Spleen (tissue), 11 donors: ENCODE measurements around the gene ARL2BP. TPM values are rescaled to one million over a fixed set of nuclear protein-coding genes. Genes with fewer than 3 reads are reported as not detected.

ENCODE experiments used
- DNase-seq: peaks from one replicate; pipeline ENCODE4 v3.0.0-alpha.2; 2020
- H3K27ac ChIP-seq, 8 donors: fragments of 200-600 bp; sonication (generic) in 7 of 8; 1 replicate in 4 of 8; 2 replicates in 4 of 8; pipeline versions ENCODE4 v1.5.0 to v1.8.0; 2016 to 2021; ENCODE audit warnings: inconsistent platforms in 4 of 8, mild to moderate bottlenecking in 4 of 8, moderate library complexity in 1 of 8
- H3K27me3 ChIP-seq, 7 donors: fragments of 200-600 bp; sonication (generic) in 6 of 7; replicated peaks in 1 of 7; 1 replicate in 4 of 7; 2 replicates in 3 of 7; pipeline versions ENCODE4 v1.5.0 to v1.8.0; 2016 to 2021; ENCODE audit warnings: inconsistent platforms in 3 of 7, mild to moderate bottlenecking in 1 of 7
- H3K36me3 ChIP-seq, 6 donors: fragments of 200-600 bp; sonication (generic) in 5 of 6; 1 replicate in 4 of 6; 2 replicates in 2 of 6; pipeline versions ENCODE4 v1.5.0 to v1.8.0; 2016 to 2021; ENCODE audit warnings: inconsistent platforms in 2 of 6
- H3K4me1 ChIP-seq, 6 donors: fragments of 200-600 bp; sonication (generic) in 5 of 6; 1 replicate in 3 of 6; 2 replicates in 3 of 6; pipeline versions ENCODE4 v1.5.0 to v1.8.0; 2016 to 2021; ENCODE audit warnings: inconsistent platforms in 3 of 6
- H3K4me3 ChIP-seq, 8 donors: fragments of 200-600 bp; sonication (generic) in 7 of 8; 1 replicate in 4 of 8; 2 replicates in 4 of 8; pipeline versions ENCODE4 v1.5.0 to v1.8.0; 2016 to 2021; ENCODE audit warnings: inconsistent platforms in 4 of 8, mild to moderate bottlenecking in 4 of 8, moderate library complexity in 2 of 8
- H3K9me3 ChIP-seq, 8 donors: fragments of 200-600 bp; sonication (generic) in 7 of 8; 1 replicate in 4 of 8; 2 replicates in 4 of 8; pipeline versions ENCODE4 v1.5.0 to v1.8.0; 2016 to 2021; ENCODE audit warnings: inconsistent platforms in 4 of 8
- POLR2A ChIP-seq, 3 donors: fragments of 450-650 bp; IDR thresholded peaks; one replicate each; pipeline ENCODE4 v1.5.1; 2017; ENCODE audit warnings: antibody characterized with exemption in 3 of 3, mild to moderate bottlenecking in 1 of 3
- POLR2AphosphoS5 ChIP-seq, 3 donors: sonication (generic); formaldehyde crosslinking; IDR thresholded peaks; one replicate each; pipeline ENCODE4 v1.5.1; 2017; ENCODE audit warnings: antibody characterized with exemption in 3 of 3
- WGBS, 5 donors: extraction: QIAGEN DNeasy Blood & Tissue Kit in 3 of 5; methylation state at CpG; one replicate each; pipeline versions ENCODE4 v1.1.5 to v1.1.7; 2013 to 2018; 5-methylcytosine and 5-hydroxymethylcytosine counted together
- intact Hi-C: fragments of 100-400 bp; cut with DNase I; formaldehyde crosslinking; loops from one replicate; pipeline ENCODE4 v1.15.0; 2023; ENCODE audit warnings: low total_unique reads
- polyA plus RNA-seq, 3 donors: library from polyadenylated mRNA; stranded (reverse); fragments of 200-250 nt; gene quantifications; one replicate each; pipeline ENCODE4 v1.2.1, GENCODE V29; 2013
- total RNA-seq, 7 donors: library from RNA; depleted of rRNA in 3 of 7; stranded (reverse); fragments of >200 nt in 3 of 7; fragmentation: NEBNext Ultra II Directional in 4 of 7; extraction: Animal tissue kit (Norgen Biotek cat#: 25700) in 4 of 7; gene quantifications; one replicate each; pipeline versions ENCODE4 v1.1.0 to v1.2.1, GENCODE V29; 2016 to 2021
- TF ChIP-seq, protein P1 (sequence below), 11 experiments: fragments of 200-600 bp in 7 of 11; fragments of 450-650 bp in 4 of 11; sonication (generic) in 4 of 11; IDR thresholded peaks in 8 of 11; conservative IDR thresholded peaks in 3 of 11; 1 replicate in 7 of 11; 2 replicates in 4 of 11; pipeline versions ENCODE4 v1.4.0 to v1.8.0; 2016 to 2021; ENCODE audit warnings: antibody characterized with exemption in 11 of 11, inconsistent platforms in 4 of 11, mild to moderate bottlenecking in 1 of 11
- donor health status: healthy with polysubstance abuse.
- donor health status: DM: no; HTN: no; CAD: no; lungs with moderate emphysema.
- donor health status: DM: no; HTN: no; CAD: no.
- donor health status: Bipolar disorder and iron deficiency.
- donor health status: healthy.
- donor health status: DM: no; HTN: no; CAD: no.
- donor health status: DM: yes; HTN: yes; CAD: no.

Gene ARL2BP
- total and polyA plus RNA-seq, 10 donors: 30.1 to 84.6 (median 61.1) TPM

DNA sequence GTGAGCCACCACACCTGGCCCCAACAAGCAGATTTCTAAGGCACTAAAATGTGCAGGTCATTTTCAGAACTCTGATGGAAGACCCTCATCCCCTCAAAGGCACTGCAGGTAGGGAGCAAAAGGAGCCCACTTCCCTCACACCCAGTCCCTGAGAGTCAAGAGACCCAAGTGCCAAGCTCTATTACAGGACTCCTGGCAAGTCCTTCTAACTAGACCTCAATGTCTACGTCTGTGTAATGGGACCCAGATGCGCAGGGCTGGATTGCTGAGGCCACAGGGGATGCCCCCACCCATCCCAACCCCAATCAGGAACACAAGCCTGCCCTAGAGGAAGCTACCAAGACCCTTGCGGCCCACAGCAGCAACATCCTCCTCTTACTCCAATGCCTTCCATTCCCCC lies 36.7 kb downstream of the ARL2BP start:
- peaks cover 0 to 42% (median 20%) of the 10 kb centered on the region in 7 donors for H3K27me3 ChIP-seq
- H3K9me3 ChIP-seq: no peaks in the 10 kb centered on the region
- no peak for DNase-seq
- no peaks in the 10 kb centered on the region for H3K36me3 ChIP-seq
- H3K4me1 ChIP-seq: peaks cover 9 to 75% (median 38%) of the 10 kb centered on the region in 6 donors
- H3K27ac ChIP-seq: peak overlapping the region in 3 of 8 donors; percentile 14 to 72 (median 65)
- intact Hi-C loops: no loop called here
- no peak overlapping the region for H3K4me3 ChIP-seq
- TF ChIP-seq, protein P1, sequence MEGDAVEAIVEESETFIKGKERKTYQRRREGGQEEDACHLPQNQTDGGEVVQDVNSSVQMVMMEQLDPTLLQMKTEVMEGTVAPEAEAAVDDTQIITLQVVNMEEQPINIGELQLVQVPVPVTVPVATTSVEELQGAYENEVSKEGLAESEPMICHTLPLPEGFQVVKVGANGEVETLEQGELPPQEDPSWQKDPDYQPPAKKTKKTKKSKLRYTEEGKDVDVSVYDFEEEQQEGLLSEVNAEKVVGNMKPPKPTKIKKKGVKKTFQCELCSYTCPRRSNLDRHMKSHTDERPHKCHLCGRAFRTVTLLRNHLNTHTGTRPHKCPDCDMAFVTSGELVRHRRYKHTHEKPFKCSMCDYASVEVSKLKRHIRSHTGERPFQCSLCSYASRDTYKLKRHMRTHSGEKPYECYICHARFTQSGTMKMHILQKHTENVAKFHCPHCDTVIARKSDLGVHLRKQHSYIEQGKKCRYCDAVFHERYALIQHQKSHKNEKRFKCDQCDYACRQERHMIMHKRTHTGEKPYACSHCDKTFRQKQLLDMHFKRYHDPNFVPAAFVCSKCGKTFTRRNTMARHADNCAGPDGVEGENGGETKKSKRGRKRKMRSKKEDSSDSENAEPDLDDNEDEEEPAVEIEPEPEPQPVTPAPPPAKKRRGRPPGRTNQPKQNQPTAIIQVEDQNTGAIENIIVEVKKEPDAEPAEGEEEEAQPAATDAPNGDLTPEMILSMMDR (IDR thresholded peaks at IDR 0.05 in 8 of 11, conservative IDR thresholded peaks at IDR 0.05 in 3 of 11): no peak
- TF ChIP-seq POLR2A (IDR thresholded peaks at IDR 0.05) (no peak), POLR2AphosphoS5 (IDR thresholded peaks at IDR 0.05) (no peak)
- whole genome bisulfite sequencing, 5 donors: 90 to 97% (median 92%) methylated on average over 3 of the region's 3 CpGs

DNA sequence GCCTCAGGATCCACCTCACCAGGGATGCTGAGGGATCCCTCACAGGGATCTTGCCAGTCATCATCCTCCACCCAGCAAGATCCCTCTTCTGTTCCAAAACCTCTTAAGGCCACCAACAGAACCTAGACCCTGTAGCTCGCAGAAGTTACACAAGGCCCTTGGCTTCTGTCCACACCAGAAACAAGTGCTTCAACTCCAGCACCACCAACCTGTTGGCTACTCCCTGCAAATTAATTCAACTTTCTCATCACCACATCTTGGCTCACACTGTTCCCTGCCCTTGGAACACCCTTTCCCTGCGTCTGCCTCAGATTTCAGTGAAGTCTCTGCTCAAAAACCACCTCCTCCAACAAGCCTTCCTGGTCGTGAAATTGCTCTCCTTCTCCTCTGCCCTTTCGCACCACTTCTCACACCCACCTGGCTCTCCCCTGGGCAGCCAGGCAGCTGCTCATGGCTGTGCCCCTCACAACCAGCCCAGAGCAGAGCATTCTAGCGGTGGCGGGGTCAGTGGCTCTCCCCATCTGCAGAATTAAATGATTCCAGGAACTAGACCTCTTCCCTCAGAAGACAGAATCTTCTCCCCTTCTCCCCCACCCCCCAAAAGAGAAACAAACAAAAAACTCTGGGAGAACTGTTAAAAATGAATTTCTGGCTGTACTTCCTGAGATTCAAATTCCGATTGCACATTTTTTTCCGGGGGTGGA lies 37.6 kb downstream of the ARL2BP start:
- no peaks in the 10 kb centered on the region for H3K9me3 ChIP-seq
- H3K27me3 ChIP-seq: peaks cover 0 to 42% (median 20%) of the 10 kb centered on the region in 7 donors
- H3K36me3 ChIP-seq: no peaks in the 10 kb centered on the region
- TF ChIP-seq, protein P1 (IDR thresholded peaks at IDR 0.05 in 8 of 11, conservative IDR thresholded peaks at IDR 0.05 in 3 of 11): no peak
- TF ChIP-seq POLR2AphosphoS5 (IDR thresholded peaks at IDR 0.05): no peak
- no peak for TF ChIP-seq POLR2A (IDR thresholded peaks at IDR 0.05)
- H3K4me3 ChIP-seq: peak overlapping the region in 5 of 8 donors; percentile 59 to 74 (median 69)
- DNase-seq: no peak
- intact Hi-C loops: no loop called here
- whole genome bisulfite sequencing, 5 donors: 65 to 83% (median 69%) methylated on average over 8 of the region's 8 CpGs
- peaks cover 6 to 66% (median 30%) of the 10 kb centered on the region in 6 donors for H3K4me1 ChIP-seq
- peak overlapping the region in 7 of 8 donors; percentile 22 to 71 (median 64) for H3K27ac ChIP-seq

DNA sequence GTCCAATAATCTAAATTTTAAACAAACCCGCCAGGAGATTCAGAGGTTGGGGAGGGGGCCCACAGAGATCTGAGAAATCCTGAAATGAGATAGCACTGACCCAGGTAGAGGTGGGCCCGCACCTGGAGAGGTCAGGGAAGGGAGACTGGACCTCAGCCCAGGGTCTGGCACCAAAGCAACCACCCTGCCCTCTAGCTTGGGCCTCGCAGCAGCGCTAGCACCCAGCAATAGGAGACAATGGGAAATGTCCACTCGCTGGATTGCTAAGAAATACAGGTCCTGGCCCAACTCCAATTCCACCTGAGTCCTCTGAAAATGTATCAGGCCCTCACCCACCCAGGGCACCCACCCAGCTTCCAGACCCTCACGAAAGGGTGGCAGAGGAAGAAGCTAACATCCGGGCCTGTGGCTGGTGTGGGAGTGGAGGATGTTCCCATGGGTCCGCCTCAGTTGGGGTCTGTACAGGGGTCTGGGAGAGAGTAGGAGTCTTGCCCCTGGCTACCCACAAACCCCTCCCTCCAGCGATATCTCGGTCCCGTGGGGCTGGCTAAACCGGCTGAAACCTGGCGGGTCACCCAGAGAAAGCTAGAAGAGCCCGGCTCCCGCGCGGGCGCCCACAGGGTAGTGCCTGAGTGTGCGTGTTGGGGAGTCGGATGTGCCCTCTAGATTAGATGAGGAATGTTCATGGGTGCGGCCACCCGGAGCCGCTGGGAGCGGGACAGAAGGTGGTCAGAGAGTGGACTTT lies 38.3 kb downstream of the ARL2BP start:
- H3K36me3 ChIP-seq: no peaks in the 10 kb centered on the region
- intact Hi-C loops: no loop called here
- peak overlapping the region in 7 of 8 donors; percentile 22 to 71 (median 64) for H3K27ac ChIP-seq
- peaks cover 0 to 42% (median 20%) of the 10 kb centered on the region in 7 donors for H3K27me3 ChIP-seq
- peaks cover 4 to 59% (median 23%) of the 10 kb centered on the region in 6 donors for H3K4me1 ChIP-seq
- no peak for DNase-seq
- no peaks in the 10 kb centered on the region for H3K9me3 ChIP-seq
- peak overlapping the region; percentile 48 to 74 (median 60) for H3K4me3 ChIP-seq
- WGBS, 5 donors: 60 to 67% (median 62%) methylated on average over 23 to 24 of the region's 24 CpGs
- TF ChIP-seq POLR2AphosphoS5 (IDR thresholded peaks at IDR 0.05) (no peak), POLR2A (IDR thresholded peaks at IDR 0.05) (no peak)

DNA sequence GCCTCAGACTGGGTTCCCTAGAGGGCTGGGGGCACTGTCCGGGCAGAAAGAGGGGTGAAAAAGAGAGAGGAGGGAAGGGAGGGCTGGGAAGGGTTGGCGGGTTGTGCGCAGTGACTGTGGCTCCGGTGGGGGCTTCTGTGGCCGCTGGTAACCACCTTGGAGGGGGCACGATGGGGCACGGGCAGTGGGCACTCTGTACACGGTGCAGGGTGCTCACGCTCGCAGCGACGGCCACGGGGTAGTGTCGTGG lies 38.8 kb downstream of the ARL2BP start:
- TF ChIP-seq POLR2A (IDR thresholded peaks at IDR 0.05): no peak
- TF ChIP-seq, protein P1 (IDR thresholded peaks at IDR 0.05 in 8 of 11, conservative IDR thresholded peaks at IDR 0.05 in 3 of 11): no peak
- no peak for TF ChIP-seq POLR2AphosphoS5 (IDR thresholded peaks at IDR 0.05)
- peak overlapping the region in 7 of 8 donors; percentile 22 to 71 (median 64) for H3K27ac ChIP-seq
- no peaks in the 10 kb centered on the region for H3K9me3 ChIP-seq
- 19 to 31% (median 23%) methylated on average over 7 to 14 of the region's 14 CpGs for whole genome bisulfite sequencing, 5 donors
- H3K27me3 ChIP-seq: peaks cover 0 to 38% (median 20%) of the 10 kb centered on the region in 7 donors
- intact Hi-C loops: no loop called here
- no peak for DNase-seq
- H3K4me3 ChIP-seq: peak overlapping the region; percentile 48 to 74 (median 60)
- H3K36me3 ChIP-seq: no peaks in the 10 kb centered on the region
- peaks cover 4 to 54% (median 20%) of the 10 kb centered on the region in 6 donors for H3K4me1 ChIP-seq
